GM21360 (cell line): ENCODE data around the gene AOPEP.

Experiments
- ATAC-seq: cut with Tn5 transposase; IDR thresholded peaks from one replicate; pipeline ENCODE4 v1.9.1; 2021; ENCODE audit warnings: mild to moderate bottlenecking, moderate library complexity; ENCODE audit not compliant: unreplicated experiment

The AOPEP gene

GRCh38 chr9:95028853-95029219 lies 302.3 kb downstream of the AOPEP start:
- ATAC-seq: no peak

DNA sequence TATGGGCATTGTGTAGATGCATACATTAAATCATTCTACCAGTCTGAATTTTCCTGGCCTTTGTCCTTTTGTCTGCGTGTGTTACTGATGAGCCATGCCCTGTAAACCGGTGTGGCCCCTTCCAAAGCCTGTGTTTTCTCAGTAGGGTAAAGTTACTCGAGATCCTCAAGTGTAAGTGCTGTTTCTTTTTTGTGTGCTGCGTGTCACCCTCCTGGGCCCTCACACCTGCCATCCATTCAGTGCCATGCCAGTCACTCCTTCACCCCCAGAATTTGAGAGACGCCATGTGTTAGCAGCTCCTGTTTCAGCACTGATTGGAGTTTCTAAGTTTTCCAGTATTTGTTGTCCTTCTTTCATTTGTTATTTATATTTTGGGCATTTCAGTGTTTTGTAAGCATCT lies 302.8 kb downstream of the AOPEP start:
- ATAC-seq: no peak

DNA sequence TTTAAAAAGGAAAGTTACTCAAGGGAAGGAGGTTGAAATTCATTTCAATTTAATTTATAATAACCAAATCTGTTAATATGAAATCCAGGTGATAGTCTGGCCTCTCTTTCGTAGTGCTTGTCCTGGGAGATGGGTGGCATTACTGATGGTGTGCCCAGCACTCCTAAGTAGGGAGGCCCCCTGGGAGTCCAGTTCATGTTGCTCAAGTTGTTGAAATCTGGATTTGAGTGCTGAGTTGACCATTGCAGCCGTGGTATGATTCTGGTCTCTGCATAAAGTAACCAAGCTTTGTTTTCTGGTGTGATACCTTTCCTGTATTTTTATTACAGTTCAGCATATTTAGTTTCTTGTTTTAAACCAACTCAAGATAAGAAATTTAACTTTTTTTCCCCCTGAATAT lies 303.2 kb downstream of the AOPEP start:
- no peak for ATAC-seq

- ATAC-seq: no peak
Measured at GRCh38 chr9:95030344-95030743, 303.8 kb downstream of the AOPEP start.

- no peak for ATAC-seq
Measured at GRCh38 chr9:95030920-95031642, 304.6 kb downstream of the AOPEP start.

GRCh38 chr9:95031711-95032461 lies 305.4 kb downstream of the AOPEP start:
- no peak for ATAC-seq

GRCh38 chr9:95032580-95033341 lies 306.3 kb downstream of the AOPEP start:
- ATAC-seq: no peak

DNA sequence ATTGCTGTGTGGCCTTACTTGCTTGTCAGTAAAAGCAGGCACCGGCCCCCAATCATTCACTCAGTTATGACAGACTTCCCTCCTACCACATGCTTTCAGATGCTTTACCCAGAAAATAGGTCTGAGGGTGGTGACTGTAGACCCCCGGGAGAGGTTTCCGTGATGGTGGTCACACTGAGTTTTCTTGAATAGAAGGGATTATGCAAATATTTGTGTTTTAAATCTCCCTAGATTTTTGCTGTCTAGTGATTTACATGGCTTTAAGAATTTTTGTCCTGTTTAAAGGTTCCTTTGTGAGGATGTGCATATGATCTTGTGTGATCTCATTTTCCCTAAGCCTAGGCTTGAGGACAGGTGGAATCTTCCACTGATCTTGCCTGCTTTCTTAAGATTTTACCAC lies 309.3 kb downstream of the AOPEP start:
- ATAC-seq: no peak

GRCh38 chr9:95036676-95037075 lies 310.2 kb downstream of the AOPEP start:
- no peak for ATAC-seq

DNA sequence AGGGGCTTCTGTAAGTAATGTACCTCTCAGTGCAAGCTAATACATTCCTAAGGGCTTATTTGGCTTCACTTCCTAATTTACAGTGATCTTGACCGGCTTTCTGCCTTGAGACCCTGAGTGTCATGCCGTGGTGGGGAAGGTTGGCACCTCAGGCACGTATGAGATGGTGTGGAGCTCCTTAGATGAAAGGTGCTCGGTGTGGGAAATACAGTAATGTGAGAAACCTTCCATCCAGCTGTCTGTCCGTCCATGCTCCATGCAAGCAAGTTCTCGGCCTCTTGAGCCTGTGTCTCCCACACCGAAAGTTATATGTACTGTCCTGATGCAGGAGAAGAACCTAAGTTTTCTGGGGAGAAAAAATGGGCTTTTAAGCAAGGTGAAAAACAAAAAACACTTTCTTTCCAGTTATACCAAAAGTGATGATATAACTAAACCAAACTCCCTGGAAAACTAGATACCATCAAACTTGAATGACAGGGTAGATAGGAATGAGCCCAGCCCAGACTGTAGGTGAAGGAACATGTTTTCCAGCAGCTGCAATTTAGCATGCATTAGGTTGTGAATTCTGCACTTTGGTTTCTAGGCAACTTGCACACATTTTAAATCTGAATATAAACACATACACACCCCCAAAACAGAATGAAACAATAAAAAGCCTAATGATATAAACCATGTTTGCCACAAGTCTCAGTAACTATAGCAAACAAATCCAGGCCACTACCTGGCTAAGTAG lies 311.5 kb downstream of the AOPEP start:
- ATAC-seq: no peak

GRCh38 chr9:95038666-95039065 lies 312.2 kb downstream of the AOPEP start:
- ATAC-seq: no peak

DNA sequence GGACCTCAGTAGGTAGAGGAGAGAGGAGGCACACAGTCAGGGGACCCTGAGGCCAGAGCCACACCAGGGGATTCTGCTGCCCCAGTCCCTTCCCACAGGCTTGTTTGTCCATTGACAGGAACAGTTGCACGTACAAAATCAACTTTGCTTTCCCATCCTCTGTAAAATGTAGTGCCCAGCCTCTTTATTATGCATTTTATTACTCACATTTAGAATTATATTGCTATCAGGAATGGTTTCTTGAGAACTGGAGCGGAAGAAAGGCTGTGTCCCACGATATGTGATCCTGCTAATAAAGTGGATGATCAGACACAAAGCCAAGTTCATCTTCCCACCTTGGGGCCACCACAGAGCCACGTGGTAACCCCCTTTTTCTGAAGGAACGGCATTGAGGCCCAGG lies 313.6 kb downstream of the AOPEP start:
- ATAC-seq: no peak

- no peak for ATAC-seq
Measured at GRCh38 chr9:95043826-95044225, 317.3 kb downstream of the AOPEP start.

DNA sequence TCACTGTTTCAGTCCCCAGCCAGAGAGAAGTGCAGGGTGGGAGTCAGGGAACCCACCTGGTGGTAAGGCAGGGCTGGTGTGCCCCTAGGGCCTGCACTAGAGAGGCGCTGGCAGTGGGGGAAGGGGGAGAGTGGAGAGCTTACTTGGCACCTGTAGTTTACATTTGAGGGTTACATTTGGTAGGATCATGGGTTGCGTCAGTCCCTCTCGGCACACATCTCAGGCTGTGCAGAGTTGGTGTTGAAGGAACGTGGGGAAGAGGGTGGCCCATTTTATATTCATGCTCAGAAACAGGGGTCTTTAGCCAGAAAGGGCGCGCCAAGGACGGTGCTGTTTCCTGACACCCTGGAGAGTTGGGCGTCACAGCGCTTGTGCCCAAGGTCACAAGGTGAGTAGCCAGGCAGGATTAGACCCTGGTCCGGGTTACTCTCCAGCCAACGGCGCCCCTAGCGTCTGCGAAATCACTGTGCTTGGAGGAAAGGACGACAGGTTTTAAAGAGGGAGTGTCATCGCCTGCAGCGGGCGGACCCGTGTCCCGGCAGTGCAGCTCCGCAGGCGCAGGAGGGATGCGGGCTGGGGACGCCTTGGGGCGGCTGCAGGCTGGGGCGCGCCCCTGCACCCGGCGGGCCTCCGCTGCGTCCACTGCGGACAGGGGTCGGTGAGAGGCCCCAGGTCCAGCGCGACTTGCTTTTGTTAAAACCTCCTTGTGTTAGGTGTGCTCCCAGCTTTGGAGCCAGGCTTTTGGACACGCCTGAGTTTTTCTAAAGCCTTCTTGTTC lies 318.4 kb downstream of the AOPEP start:
- ATAC-seq: no peak

- no peak for ATAC-seq
Measured at GRCh38 chr9:95045751-95046150, 319.3 kb downstream of the AOPEP start.

DNA sequence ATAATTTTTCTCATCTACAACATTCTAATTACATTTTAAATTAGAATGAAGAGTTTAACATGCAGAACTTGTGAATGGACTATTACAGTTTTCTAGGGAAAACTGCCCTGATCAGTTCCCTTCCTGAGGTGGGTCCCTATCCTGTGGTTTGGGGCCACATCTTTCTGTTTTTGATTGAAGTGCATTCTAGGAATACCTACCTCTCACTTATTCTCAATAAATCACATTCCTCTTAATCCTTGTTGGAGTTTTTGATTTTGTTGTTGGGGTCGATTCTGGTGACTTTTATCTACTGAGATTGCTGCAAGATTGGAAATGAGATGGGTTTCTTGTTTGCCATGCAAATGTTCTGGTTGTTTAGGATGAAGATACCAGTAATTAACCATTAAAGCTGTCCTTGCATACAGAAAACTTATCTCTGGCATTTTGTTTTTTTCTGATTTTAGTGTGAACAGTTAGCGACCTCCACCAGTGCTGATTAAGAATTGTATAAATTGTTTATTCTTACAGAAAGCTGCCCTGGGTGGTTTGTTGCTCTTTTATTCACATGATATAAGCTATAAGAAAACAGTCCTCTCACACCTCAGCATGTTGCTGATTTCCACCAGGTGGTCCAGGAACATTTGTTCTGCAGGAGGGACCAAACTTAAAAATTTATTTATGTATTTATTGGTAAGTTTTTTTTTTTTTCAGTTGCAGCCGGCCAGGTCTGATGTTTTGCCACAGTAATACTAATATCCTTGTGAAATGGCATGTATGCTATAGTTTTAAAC lies 321.1 kb downstream of the AOPEP start:
- ATAC-seq: no peak

- ATAC-seq: peak; percentile 70
Measured at GRCh38 chr9:95048225-95049087, 322.0 kb downstream of the AOPEP start.

DNA sequence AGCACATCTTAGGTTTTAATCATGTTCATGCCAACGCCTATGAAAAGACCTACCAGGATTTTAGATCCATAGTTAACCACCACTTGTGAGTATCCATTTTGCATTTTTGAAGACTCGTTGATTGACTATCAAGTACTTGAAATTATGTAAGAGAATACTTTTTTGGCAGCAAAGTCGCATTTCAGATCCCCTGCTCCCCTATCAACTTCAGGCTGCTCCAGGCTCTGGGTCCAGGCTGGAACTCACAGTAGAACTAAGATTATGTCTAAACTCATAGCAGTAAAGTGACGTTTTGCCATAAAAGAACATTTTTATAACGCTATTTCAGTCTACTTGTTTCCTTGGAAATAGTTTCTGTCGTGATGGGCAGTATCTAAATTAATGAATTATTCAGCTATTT lies 323.3 kb downstream of the AOPEP start:
- ATAC-seq: no peak
